Kidney epithelial cell (primary cell): Measurements from ENCODE around the gene RUSF1. TPM values are rescaled to one million over a fixed set of nuclear protein-coding genes. Genes with fewer than 3 reads are reported as not detected.

ENCODE experiments used
- DNase-seq: peaks from one replicate; pipeline ENCODE4 v3.0.0-alpha.2; 2010; ENCODE audit warnings: low read depth
- H3K27me3 ChIP-seq: 2 replicates; pipeline ENCODE4 v1.6.0; 2011; ENCODE audit warnings: low read length; ENCODE audit not compliant: control insufficient read depth, insufficient read depth
- H3K36me3 ChIP-seq: 2 replicates; pipeline ENCODE4 v1.5.1; 2011; ENCODE audit warnings: low read length; ENCODE audit not compliant: control insufficient read depth, insufficient read depth
- H3K4me3 ChIP-seq: 2 replicates; pipeline ENCODE4 v1.5.1; 2011; ENCODE audit warnings: low read depth, mild to moderate bottlenecking, control low read depth, low read length
- total RNA-seq: library from RNA; depleted of rRNA; stranded (reverse); fragments of >200 nt; gene quantifications from 2 replicates; pipeline ENCODE4 v1.2.3, GENCODE V29; 2015
- TF ChIP-seq, protein P1 (sequence below): IDR thresholded peaks from 2 replicates; pipeline ENCODE4 v1.5.1; 2011; ENCODE audit warnings: mild to moderate bottlenecking, moderate library complexity, low read length, control low read depth, inconsistent platforms; ENCODE audit not compliant: insufficient read depth, poor library complexity, severe bottlenecking

RUSF1 gene
- total RNA-seq, 1 donor from 2014 or later, result 54.0 TPM

DNA sequence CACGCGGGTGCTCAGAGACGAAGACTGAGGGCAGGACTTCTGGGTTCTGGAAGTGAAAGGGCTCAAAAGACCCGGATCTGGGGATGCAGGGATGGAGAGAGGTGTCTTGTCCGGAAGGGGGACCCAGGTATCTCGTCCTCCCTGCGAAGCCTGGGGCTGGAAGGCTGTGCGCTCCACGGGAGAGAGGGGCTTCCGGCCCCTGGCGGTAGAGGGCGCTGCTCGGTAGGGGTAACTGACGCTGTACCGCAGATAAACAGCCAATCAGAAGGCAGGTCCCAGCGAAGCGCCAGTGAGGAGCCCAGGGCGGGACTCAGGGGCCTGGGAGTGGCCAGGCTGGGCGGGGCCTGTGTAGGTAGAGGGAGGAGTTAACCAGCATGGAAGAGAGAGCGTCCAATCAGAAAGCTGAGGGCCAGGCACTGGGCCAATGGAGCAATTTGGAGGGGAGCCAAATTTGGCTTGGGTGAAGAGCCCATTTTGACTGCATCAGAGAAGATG is 35.4 kb downstream of the RUSF1 start:
- no peak for DNase-seq
- Histone ChIP-seq H3K36me3 (no peaks in the 10 kb centered on the region), H3K27me3 (peaks cover 2% of the 10 kb centered on the region), H3K4me3 (peak overlapping the region; percentile 50)
- TF ChIP-seq, protein P1, sequence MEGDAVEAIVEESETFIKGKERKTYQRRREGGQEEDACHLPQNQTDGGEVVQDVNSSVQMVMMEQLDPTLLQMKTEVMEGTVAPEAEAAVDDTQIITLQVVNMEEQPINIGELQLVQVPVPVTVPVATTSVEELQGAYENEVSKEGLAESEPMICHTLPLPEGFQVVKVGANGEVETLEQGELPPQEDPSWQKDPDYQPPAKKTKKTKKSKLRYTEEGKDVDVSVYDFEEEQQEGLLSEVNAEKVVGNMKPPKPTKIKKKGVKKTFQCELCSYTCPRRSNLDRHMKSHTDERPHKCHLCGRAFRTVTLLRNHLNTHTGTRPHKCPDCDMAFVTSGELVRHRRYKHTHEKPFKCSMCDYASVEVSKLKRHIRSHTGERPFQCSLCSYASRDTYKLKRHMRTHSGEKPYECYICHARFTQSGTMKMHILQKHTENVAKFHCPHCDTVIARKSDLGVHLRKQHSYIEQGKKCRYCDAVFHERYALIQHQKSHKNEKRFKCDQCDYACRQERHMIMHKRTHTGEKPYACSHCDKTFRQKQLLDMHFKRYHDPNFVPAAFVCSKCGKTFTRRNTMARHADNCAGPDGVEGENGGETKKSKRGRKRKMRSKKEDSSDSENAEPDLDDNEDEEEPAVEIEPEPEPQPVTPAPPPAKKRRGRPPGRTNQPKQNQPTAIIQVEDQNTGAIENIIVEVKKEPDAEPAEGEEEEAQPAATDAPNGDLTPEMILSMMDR, result peak; percentile 67

DNA sequence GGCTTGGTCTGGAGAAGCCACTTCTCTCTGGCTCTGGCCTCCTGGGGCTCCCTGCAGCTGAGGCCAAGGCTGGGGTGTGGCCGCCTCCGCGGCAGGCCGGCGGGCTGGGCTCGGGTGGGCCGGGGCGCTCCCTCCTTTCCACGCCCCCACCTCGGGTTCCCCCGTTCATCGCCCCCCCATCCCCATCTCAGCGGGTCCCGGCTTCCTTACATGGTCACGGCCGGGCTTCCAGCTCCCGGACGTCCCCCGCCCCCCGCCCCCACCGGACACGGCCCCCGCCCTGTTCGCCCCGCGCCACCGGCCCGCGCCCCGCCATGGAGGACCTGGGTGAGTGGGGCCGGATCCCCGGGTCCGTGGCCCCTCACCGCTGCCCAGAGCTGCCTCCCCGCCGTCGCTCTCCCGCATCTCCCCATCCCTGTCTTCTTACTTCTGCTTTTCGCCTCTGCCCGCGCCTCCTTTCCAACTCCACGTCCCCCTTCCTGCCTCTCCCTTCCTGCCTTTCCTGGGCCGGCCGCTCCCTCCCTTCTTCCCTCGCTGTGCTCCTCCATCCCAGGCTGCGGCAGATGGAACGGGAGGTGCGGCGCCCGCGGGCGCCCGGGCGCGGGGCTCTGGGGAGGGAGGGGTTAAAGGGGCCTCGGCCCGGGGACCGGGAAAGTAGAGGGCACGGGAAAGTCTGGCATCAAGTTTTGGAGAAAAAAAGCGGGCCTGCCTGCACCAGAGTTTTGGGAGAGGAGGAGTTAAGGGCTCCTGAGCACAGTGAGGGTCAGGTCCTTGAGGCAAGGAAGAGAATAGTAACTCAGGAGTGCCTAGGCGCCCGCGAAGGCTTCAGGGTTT is 36.1 kb downstream of the RUSF1 start, which contains the start of gene TGFB1I1:
Gene TGFB1I1 (plus strand): TSS at position 278 of the 834 bp plus-strand sequence. CDS start 37 bp downstream, at position 315.
- TF ChIP-seq, protein P1, result no peak
- peak within 1 kb of the TSS; percentile 50 for H3K4me3 ChIP-seq
- DNase-seq, result no peak
- H3K36me3 ChIP-seq, result no peaks in the 10 kb centered on the region
- H3K27me3 ChIP-seq, result peaks cover 2% of the 10 kb centered on the region

DNA sequence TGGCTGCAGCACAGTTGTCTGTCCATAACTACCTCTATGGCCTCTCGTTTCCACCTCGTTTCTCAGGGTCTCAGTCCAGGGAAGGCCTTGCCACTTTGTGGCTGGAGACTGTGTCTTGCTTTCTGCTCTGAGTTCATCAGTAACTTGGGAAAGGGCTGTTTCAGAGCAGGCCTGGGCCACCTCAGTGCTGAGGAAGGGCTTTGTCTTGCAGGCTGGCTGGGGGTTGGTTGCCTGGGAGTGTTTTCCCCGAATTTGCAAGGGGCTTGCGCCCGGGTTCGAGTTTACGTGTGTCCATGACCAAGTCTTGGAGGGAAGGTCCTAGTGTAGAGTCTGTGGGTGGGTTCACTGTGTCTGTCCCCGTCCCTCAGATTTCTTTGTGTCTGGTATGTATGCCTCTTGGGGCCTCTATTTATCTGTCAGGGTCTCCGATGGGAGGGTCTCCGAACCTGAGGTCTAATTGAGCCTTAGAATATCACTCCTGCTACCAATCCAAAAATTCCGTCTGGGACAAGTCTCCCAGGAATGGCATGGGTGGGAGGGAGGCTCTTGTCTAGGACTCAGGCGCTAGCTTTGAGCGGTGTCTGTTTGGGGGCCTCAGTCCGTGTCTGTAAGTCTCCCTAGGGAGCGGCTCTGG is 36.8 kb downstream of the RUSF1 start:
- Histone ChIP-seq H3K36me3 (no peaks in the 10 kb centered on the region), H3K27me3 (peaks cover 1% of the 10 kb centered on the region), H3K4me3 (peak overlapping the region; percentile 50)
- no peak for DNase-seq
- TF ChIP-seq, protein P1, result no peak

DNA sequence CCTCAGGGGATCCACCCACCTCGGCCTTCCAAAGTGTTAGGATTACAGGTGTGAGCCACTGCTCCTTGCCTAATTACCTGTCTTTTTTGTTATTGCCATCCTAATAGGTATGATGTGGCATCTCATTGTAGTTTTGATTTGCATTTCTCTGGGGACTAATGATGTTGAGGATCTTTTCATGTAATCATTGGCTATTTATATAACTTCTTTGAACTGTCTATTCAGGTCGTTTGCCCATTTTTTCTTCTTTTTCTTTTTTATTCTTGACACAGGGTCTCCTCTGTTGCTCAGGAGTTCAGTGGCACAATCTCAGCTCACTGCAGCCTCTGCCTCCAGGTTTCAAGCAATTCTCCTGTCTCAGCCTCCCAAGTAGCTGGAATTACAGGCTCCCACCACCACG is 37.6 kb downstream of the RUSF1 start:
- no peak overlapping the region for H3K4me3 ChIP-seq
- TF ChIP-seq, protein P1, result no peak
- no peak for DNase-seq
- no peaks in the 10 kb centered on the region for H3K27me3 ChIP-seq
- H3K36me3 ChIP-seq, result no peaks in the 10 kb centered on the region

DNA sequence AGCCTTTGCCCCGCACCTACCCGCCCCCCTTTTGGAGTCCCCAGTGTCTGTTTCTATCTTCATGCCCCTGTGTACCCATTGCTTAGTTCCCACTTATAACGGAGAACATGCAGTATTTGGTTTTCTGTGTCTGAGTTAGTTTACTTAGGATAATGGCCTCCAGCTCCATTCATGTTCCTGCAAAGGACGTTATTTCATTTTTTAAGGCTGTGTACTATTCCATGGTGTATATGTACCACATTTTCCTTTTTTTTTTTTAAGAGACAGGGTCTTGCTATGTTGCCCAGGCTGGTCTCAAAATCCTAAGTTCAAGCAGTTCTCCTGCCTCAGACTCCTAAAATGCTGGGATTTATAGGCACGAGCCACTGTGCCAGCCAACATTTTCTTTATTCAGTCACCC is 40.3 kb downstream of the RUSF1 start:
- H3K4me3 ChIP-seq, result no peak overlapping the region
- DNase-seq, result no peak
- H3K27me3 ChIP-seq, result no peaks in the 10 kb centered on the region
- no peaks in the 10 kb centered on the region for H3K36me3 ChIP-seq
- TF ChIP-seq, protein P1, result no peak
